SU-DHL-6 (cell line): ENCODE measurements around the gene GNAT3.

Experiments used
- H2AFZ ChIP-seq: fragments of 200-600 bp; sonication (generic); 2 replicates; pipeline ENCODE4 v1.6.1; 2014; ENCODE audit warnings: low read depth, mild to moderate bottlenecking, moderate library complexity, mixed read lengths, antibody characterized with exemption, low read length; ENCODE audit not compliant: severe bottlenecking
- H3F3A ChIP-seq: fragments of 200-600 bp; shearing (Covaris generic); 2 replicates; pipeline ENCODE4 v1.6.0; 2016; ENCODE audit warnings: antibody characterized with exemption, mild to moderate bottlenecking; ENCODE audit not compliant: insufficient read depth
- H3K27ac ChIP-seq: fragments of 200-600 bp; sonication (generic); 2 replicates; pipeline ENCODE4 v1.5.1; 2016; ENCODE audit warnings: low read depth, mild to moderate bottlenecking, low read length, moderate library complexity, mixed read lengths
- H3K27me3 ChIP-seq: fragments of 200-600 bp; sonication (generic), shearing (Covaris generic); 2 replicates; pipeline ENCODE4 v1.6.0; 2014; ENCODE audit warnings: mild to moderate bottlenecking, low read length
- H3K36me3 ChIP-seq: fragments of 200-600 bp; sonication (generic); 2 replicates; pipeline ENCODE4 v1.6.1; 2014; ENCODE audit warnings: mild to moderate bottlenecking, low read length, mixed read lengths
- H3K4me2 ChIP-seq: fragments of 300-600, 200-600 bp; shearing (Covaris generic), sonication (generic); 2 replicates; pipeline ENCODE4 v1.6.0; 2014; ENCODE audit warnings: low read length, low read depth, mild to moderate bottlenecking; ENCODE audit not compliant: poor library complexity, severe bottlenecking
- H3K4me3 ChIP-seq: fragments of 200-600 bp; sonication (generic); 2 replicates; pipeline ENCODE4 v1.5.1; 2014; ENCODE audit warnings: antibody characterized with exemption, low read length, mild to moderate bottlenecking, mixed read lengths; ENCODE audit not compliant: insufficient read depth, poor library complexity, severe bottlenecking
- H3K79me2 ChIP-seq: fragments of 200-600 bp; sonication (generic); 2 replicates; pipeline ENCODE4 v1.6.1; 2014; ENCODE audit warnings: mild to moderate bottlenecking, low read length, moderate library complexity; ENCODE audit not compliant: insufficient read depth
- H3K9ac ChIP-seq: fragments of 200-600 bp; sonication (generic); 2 replicates; pipeline ENCODE4 v1.7.0; 2014; ENCODE audit warnings: mild to moderate bottlenecking, low read length
- H3K9me2 ChIP-seq: fragments of 200-600 bp; sonication (generic); replicated peaks from 2 replicates; pipeline ENCODE4 v1.6.1; 2014; ENCODE audit warnings: low read length; ENCODE audit not compliant: insufficient read depth
- H3K9me3 ChIP-seq: fragments of 200-600 bp; sonication (generic); 2 replicates; pipeline ENCODE4 v1.6.1; 2014; ENCODE audit warnings: low read length, mixed read lengths; ENCODE audit not compliant: insufficient read depth
- H4K20me1 ChIP-seq: fragments of 200-600 bp; sonication (generic); 2 replicates; pipeline ENCODE4 v1.6.1; 2014; ENCODE audit warnings: low read depth, mild to moderate bottlenecking, antibody characterized with exemption, low read length, moderate library complexity, mixed read lengths
- CTCF ChIP-seq: fragments of 200-600 bp; sonication (generic); IDR thresholded peaks from one replicate; pipeline ENCODE4 v1.5.1; 2017; ENCODE audit warnings: antibody characterized with exemption, mild to moderate bottlenecking, low read length, moderate library complexity; ENCODE audit not compliant: insufficient read depth, poor library complexity, severe bottlenecking
- EZH2phosphoT487 ChIP-seq: fragments of 200-600 bp; sonication (generic), shearing (Covaris generic); conservative IDR thresholded peaks from 2 replicates; pipeline ENCODE4 v1.6.1; 2018; ENCODE audit warnings: mild to moderate bottlenecking, antibody characterized with exemption, low read length, moderate library complexity, mixed read lengths

The GNAT3 gene

GRCh38 chr7:80500325-80500724, 11.5 kb downstream of the GNAT3 start:
- H3F3A ChIP-seq: no peaks in the 10 kb centered on the region
- H3K27ac ChIP-seq: no peak overlapping the region
- TF ChIP-seq CTCF (no peak), EZH2phosphoT487 (no peak)
- H3K4me2 ChIP-seq: no peak overlapping the region
- H3K79me2 ChIP-seq: no peaks in the 10 kb centered on the region
- no peak overlapping the region for H2AFZ ChIP-seq
- H3K4me3 ChIP-seq: no peak overlapping the region
- H3K27me3 ChIP-seq: no peaks in the 10 kb centered on the region
- H3K9me3 ChIP-seq: no peaks in the 10 kb centered on the region
- H3K9ac ChIP-seq: no peak overlapping the region
- no peaks in the 10 kb centered on the region for H3K9me2 ChIP-seq
- no peaks in the 10 kb centered on the region for H3K36me3 ChIP-seq
- H4K20me1 ChIP-seq: no peaks in the 10 kb centered on the region

DNA sequence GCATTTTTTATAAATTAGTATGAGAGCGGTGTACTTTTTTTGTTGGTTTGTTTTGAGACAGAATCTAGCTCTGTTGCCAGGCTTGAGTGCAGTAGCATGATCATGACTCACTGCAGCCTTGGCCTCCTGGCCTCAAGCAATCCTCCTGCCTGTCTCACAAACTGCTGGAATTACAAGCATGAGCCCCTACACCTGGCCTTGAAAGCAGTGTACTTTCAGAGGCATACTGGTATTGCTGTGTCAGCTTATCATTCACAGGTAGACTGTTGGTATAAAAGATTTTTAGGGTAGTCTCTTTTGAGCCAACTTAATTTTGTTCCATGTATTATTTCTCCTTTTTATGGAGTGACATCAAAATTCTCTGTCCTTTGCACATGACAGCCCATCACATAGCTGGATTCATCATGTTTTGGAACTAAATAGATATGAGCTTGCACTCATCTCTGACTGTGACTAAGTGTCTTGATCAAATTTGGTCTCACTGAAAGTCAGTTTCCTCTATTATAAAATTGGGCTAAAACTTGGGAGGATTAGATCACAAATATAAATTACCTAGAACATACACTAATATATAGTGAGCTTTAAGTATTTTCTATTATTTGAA, 12.4 kb downstream of the GNAT3 start:
- H3K79me2 ChIP-seq: no peaks in the 10 kb centered on the region

GRCh38 chr7:80498481-80499349, 13.1 kb downstream of the GNAT3 start:
- Histone ChIP-seq H2AFZ (no peak overlapping the region), H3K79me2 (no peaks in the 10 kb centered on the region), H3K9me3 (no peaks in the 10 kb centered on the region), H3K27ac (no peak overlapping the region), H3K27me3 (no peaks in the 10 kb centered on the region), H4K20me1 (no peaks in the 10 kb centered on the region), H3K9ac (no peak overlapping the region), H3K4me2 (no peak overlapping the region), H3K4me3 (no peak overlapping the region), H3K9me2 (no peaks in the 10 kb centered on the region), H3F3A (no peaks in the 10 kb centered on the region), H3K36me3 (no peaks in the 10 kb centered on the region)
- TF ChIP-seq CTCF: no peak
- TF ChIP-seq EZH2phosphoT487: no peak

More for the DNA sequence above, 12.4 kb downstream of the GNAT3 start:
- no peak overlapping the region for H3K4me2 ChIP-seq
- no peaks in the 10 kb centered on the region for H3K9me3 ChIP-seq
- no peaks in the 10 kb centered on the region for H3K27me3 ChIP-seq
- no peak for TF ChIP-seq CTCF
- no peak for TF ChIP-seq EZH2phosphoT487
- no peaks in the 10 kb centered on the region for H3K9me2 ChIP-seq
- H3K27ac ChIP-seq: no peak overlapping the region
- no peaks in the 10 kb centered on the region for H3F3A ChIP-seq
- no peak overlapping the region for H2AFZ ChIP-seq
- no peaks in the 10 kb centered on the region for H3K36me3 ChIP-seq
- no peak overlapping the region for H3K4me3 ChIP-seq
- no peaks in the 10 kb centered on the region for H4K20me1 ChIP-seq
- H3K9ac ChIP-seq: no peak overlapping the region
